Heart left ventricle (tissue), 16 donors: ENCODE data around the gene CYBA. TPM values are rescaled to one million over a fixed set of nuclear protein-coding genes. Genes with fewer than 3 reads are reported as not detected.

ENCODE experiments used
- ATAC-seq, 4 donors: fragments of 200-7000 bp; cut with Tn5 transposase; one replicate each; pipeline ENCODE4 v1.9.1; 2020 to 2022; ENCODE audit warnings: moderate library complexity in 4 of 4, mild to moderate bottlenecking in 3 of 4, moderate number of reproducible peaks in 1 of 4
- DNase-seq, 5 donors: peaks; one replicate each; pipeline ENCODE4 v3.0.0-alpha.2; 2020
- H3K27ac ChIP-seq, 12 donors: fragments of 200-600 bp; sonication (generic) in 4 of 12; one replicate each; pipeline versions ENCODE4 v1.5.0 to v1.8.0; 2016 to 2022; ENCODE audit warnings: mild to moderate bottlenecking in 2 of 12
- H3K27me3 ChIP-seq, 9 donors: fragments of 200-600 bp; sonication (generic) in 2 of 9; one replicate each; pipeline versions ENCODE4 v1.5.1 to v1.8.0; 2016 to 2022; ENCODE audit warnings: mild to moderate bottlenecking in 3 of 9
- H3K36me3 ChIP-seq, 9 donors: fragments of 200-600 bp; sonication (generic) in 2 of 9; one replicate each; pipeline versions ENCODE4 v1.5.0 to v1.8.0; 2018 to 2022; ENCODE audit warnings: mild to moderate bottlenecking in 2 of 9
- H3K4me1 ChIP-seq, 12 donors: fragments of 200-600 bp; sonication (generic) in 4 of 12; one replicate each; pipeline versions ENCODE4 v1.5.0 to v1.8.0; 2016 to 2022; ENCODE audit warnings: mild to moderate bottlenecking in 3 of 12
- H3K4me3 ChIP-seq, 12 donors: fragments of 200-600 bp; sonication (generic) in 4 of 12; one replicate each; pipeline versions ENCODE4 v1.5.0 to v1.8.0; 2017 to 2022; ENCODE audit warnings: mild to moderate bottlenecking in 9 of 12, moderate library complexity in 4 of 12
- H3K9me3 ChIP-seq, 12 donors: fragments of 200-600 bp; sonication (generic) in 4 of 12; one replicate each; pipeline versions ENCODE4 v1.5.0 to v1.8.0; 2016 to 2022; ENCODE audit warnings: mild to moderate bottlenecking in 1 of 12
- POLR2A ChIP-seq, 2 donors: fragments of 450-650 bp; IDR thresholded peaks; one replicate each; pipeline ENCODE4 v1.6.1; 2017; ENCODE audit warnings: antibody characterized with exemption in 2 of 2, mild to moderate bottlenecking in 2 of 2, moderate library complexity in 2 of 2
- WGBS, 4 donors: extraction: QIAGEN DNeasy Blood & Tissue Kit in 2 of 4; methylation state at CpG; one replicate each; pipeline versions ENCODE4 v1.1.5 to v1.1.7; 2013 to 2018; 5-methylcytosine and 5-hydroxymethylcytosine counted together
- intact Hi-C, 10 donors: fragments of 100-400 bp; cut with DNase I; formaldehyde crosslinking; loops; one replicate each; pipeline versions ENCODE4 v1.11.1 to v1.14.2; 2022
- polyA plus RNA-seq, 2 donors: library from polyadenylated mRNA; stranded (reverse); fragments of 200-250 nt; gene quantifications; one replicate each; pipeline ENCODE4 v1.2.3, GENCODE V29; 2013
- total RNA-seq, 9 donors: library from RNA; depleted of rRNA in 2 of 9; stranded (reverse); fragments of >200 nt in 2 of 9; fragmentation: NEBNext Ultra II Directional in 3 of 9; extraction: Animal tissue kit (Norgen Biotek cat#: 25700) in 3 of 9; gene quantifications; one replicate each; pipeline versions ENCODE4 v1.1.0 to v1.2.4, GENCODE V29; 2016 to 2023
- TF ChIP-seq, protein P1 (sequence below), 12 donors: fragments of 200-600 bp; sonication (generic) in 4 of 12; IDR thresholded peaks; one replicate each; pipeline versions ENCODE4 v1.5.0 to v1.8.0; 2018 to 2022; ENCODE audit warnings: antibody characterized with exemption in 12 of 12, mild to moderate bottlenecking in 5 of 12
- donor health status: ischemic (EF 13 %, LVEDD 7.1; RV severe dilation, severe dysfunction).
- donor health status: healthy with polysubstance abuse.
- donor health status: DM: no; HTN: yes; CAD: no.
- donor health status: DM: no; HTN: no; CAD: no.
- donor health status: ischemic (EF 25% LVEDD 6.9; RV normal size, moderate dysfunction).
- donor health status: ischemic (EF 25% LVEDD 5.7; RV mildly dilated, moderate dysfunction).
- donor health status: healthy.
- donor health status: DM: yes; HTN: yes; CAD: no.
- donor health status: ischemic (EF 35%, LVEDD 5.7; RV mildly dilated, moderate dysfunction).
- donor health status: nonischemic (EF 11% LVEDD 7.7; RV severe dilation, severe dysfunction).
- donor health status: DM: yes; HTN: yes; CAD: no.
- donor health status: PGD.
- donor health status: ischemic (EF 29% LVEDD 5.4; RV normal size, mild dysfunction).
- donor health status: nonischemic (EF 23%, LVEDD 6.1; RV moderate dilation, normal function).

Gene CYBA
- total and polyA plus RNA-seq, 11 donors: 22.6 to 227 (median 46.5) TPM

DNA sequence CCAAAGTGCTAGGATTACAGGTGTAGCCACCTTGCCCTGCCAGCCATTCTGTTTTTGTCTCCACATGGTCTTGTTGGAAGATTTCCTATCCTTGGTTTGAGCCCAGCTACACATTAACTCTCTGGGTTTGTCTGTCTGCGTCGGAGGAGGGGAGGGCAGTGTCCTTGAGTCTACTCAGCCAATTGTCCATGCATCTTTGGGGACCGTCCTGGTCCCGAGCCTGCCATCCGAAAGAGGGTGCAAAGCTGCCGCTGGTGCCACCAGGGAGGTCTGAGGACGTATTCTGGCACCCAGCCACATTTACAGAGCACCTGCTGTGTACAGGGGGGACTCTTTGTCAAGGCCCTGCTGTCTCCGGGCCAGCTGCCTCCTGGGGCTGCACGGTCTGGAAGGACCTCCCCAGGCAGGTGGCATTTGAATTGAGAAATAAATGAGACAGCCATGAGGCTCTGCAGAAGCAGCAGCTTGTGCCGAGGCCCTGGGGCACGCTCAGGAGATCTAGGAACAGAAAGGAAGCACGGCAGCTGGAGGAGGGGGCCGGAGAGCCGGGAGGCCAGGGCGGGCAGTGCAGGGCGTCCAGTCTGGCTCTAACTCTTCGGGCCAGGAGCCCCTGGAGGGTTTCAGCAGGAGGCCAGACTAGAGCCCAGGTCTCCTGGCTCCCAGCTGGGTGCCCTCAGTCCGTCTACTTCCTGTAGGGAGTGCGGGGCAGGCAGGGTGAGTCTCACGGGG lies 1.5 kb downstream of the CYBA start:
- WGBS, 4 donors: 81 to 92% (median 87%) methylated on average over 17 to 20 of the region's 20 CpGs
- peak in 1 of 5 donors; percentile 20 for DNase-seq
- Histone ChIP-seq H3K27me3 (no peaks in the 10 kb centered on the region), H3K36me3 (peaks cover 0 to 49% (median 3%) of the 10 kb centered on the region in 9 donors), H3K4me1 (peaks cover 0 to 49% (median 14%) of the 10 kb centered on the region in 12 donors), H3K4me3 (peak overlapping the region in 11 of 12 donors; percentile 51 to 91 (median 76)), H3K27ac (peak overlapping the region in 8 of 12 donors; percentile 0 to 94 (median 76)), H3K9me3 (no peaks in the 10 kb centered on the region)
- no peak for ATAC-seq
- intact Hi-C loops: no loop called here
- TF ChIP-seq, protein P1, sequence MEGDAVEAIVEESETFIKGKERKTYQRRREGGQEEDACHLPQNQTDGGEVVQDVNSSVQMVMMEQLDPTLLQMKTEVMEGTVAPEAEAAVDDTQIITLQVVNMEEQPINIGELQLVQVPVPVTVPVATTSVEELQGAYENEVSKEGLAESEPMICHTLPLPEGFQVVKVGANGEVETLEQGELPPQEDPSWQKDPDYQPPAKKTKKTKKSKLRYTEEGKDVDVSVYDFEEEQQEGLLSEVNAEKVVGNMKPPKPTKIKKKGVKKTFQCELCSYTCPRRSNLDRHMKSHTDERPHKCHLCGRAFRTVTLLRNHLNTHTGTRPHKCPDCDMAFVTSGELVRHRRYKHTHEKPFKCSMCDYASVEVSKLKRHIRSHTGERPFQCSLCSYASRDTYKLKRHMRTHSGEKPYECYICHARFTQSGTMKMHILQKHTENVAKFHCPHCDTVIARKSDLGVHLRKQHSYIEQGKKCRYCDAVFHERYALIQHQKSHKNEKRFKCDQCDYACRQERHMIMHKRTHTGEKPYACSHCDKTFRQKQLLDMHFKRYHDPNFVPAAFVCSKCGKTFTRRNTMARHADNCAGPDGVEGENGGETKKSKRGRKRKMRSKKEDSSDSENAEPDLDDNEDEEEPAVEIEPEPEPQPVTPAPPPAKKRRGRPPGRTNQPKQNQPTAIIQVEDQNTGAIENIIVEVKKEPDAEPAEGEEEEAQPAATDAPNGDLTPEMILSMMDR (IDR thresholded peaks at IDR 0.05): no peak

DNA sequence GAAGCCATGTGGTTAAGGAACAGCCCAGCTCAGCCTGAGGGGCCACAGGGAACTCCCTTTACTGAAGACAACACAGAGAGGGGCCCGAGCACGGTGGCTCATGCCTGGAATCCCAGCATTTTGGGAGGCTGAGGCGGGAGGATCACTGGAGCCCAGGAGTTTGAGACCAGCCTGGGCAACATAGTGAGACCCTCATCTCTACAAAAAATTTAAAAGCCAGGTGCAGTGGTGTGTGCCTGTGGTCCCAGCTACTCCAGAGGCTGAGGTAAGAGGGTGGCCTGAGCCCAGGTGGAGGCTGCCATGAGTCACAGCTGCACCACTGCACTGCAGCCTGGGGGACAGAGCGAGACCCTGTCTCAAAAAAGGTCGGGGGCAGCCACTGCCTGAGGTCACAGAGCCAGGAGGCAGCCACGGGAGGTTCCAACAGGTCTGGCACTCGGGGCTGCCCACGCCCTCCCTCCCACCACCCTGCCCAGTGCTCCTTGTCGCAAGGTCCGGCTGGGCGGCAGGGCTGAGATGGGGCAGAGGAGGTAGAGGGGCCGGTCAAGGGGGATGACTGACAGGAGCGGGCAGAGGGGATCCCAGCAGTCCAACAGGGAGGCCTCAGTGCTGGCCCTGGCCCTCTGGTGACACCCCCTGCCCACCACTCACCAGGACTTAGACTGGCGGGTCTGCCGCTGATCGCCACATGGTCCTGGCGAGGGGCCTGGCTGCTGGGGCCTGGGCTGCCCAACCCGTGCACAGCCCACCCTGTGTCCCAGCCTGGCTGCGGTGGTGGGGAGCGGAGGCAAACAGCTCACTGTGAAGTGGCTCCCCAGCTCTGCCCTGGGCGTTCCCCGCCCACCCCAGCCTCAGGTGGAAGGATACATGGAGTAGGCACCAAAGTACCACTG lies 3.4 kb downstream of the CYBA start:
- H3K27ac ChIP-seq: no peak overlapping the region
- peaks cover 0 to 49% (median 14%) of the 10 kb centered on the region in 12 donors for H3K4me1 ChIP-seq
- intact Hi-C loops: no loop called here
- TF ChIP-seq, protein P1 (IDR thresholded peaks at IDR 0.05): no peak
- TF ChIP-seq POLR2A (IDR thresholded peaks at IDR 0.05): no peak
- peaks cover 0 to 55% (median 0%) of the 10 kb centered on the region in 9 donors for H3K36me3 ChIP-seq
- DNase-seq (peak in 1 of 5 donors; percentile 15), ATAC-seq (no peak)
- H3K4me3 ChIP-seq: no peak overlapping the region
- no peaks in the 10 kb centered on the region for H3K27me3 ChIP-seq
- 92 to 94% (median 93%) methylated on average over 16 to 22 of the region's 22 CpGs for WGBS, 4 donors
- H3K9me3 ChIP-seq: no peaks in the 10 kb centered on the region

DNA sequence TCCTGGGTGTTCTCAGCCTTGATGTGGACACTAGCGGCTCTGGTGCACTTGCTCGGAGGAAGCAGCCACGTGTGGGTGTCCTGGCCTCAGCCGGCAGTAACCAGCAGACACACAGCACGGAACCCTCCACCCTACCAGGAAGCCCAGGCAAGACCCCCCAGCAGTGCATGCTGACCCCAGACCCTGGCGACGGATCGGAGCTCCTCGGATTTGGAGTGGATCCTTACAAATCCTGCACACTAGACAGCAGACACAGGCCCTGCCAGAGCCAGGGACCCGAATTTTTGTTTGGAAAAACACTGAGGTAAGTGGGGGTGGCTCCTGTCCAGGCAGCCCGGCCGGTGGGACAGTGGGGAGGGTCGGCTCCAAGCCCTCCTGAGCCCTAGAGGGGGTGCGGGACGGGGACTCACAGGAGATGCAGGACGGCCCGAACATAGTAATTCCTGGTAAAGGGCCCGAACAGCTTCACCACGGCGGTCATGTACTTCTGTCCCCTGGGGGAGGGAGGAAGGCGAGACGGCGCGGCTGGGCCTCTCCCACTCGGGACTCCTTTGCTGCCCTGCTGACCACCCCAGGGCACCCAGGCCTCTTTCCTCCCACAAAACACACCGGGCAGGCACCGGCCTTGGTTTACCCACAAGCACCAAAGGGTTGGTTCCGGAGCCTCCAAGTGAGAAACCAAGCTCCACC lies 4.4 kb downstream of the CYBA start:
- no peak for TF ChIP-seq POLR2A (IDR thresholded peaks at IDR 0.05)
- TF ChIP-seq, protein P1 (IDR thresholded peaks at IDR 0.05): no peak
- 83 to 93% (median 89%) methylated on average over 23 to 28 of the region's 28 CpGs for WGBS, 4 donors
- intact Hi-C loops: no loop called here
- Histone ChIP-seq H3K27ac (no peak overlapping the region), H3K4me1 (peaks cover 0 to 40% (median 11%) of the 10 kb centered on the region in 12 donors), H3K4me3 (no peak overlapping the region), H3K36me3 (peaks cover 0 to 55% (median 0%) of the 10 kb centered on the region in 9 donors), H3K27me3 (no peaks in the 10 kb centered on the region), H3K9me3 (no peaks in the 10 kb centered on the region)
- no peak for ATAC-seq
- DNase-seq: peak in 1 of 5 donors; percentile 13
